ENCODE data around the gene MACROH2A2.

- TF ChIP-seq, protein P1, sequence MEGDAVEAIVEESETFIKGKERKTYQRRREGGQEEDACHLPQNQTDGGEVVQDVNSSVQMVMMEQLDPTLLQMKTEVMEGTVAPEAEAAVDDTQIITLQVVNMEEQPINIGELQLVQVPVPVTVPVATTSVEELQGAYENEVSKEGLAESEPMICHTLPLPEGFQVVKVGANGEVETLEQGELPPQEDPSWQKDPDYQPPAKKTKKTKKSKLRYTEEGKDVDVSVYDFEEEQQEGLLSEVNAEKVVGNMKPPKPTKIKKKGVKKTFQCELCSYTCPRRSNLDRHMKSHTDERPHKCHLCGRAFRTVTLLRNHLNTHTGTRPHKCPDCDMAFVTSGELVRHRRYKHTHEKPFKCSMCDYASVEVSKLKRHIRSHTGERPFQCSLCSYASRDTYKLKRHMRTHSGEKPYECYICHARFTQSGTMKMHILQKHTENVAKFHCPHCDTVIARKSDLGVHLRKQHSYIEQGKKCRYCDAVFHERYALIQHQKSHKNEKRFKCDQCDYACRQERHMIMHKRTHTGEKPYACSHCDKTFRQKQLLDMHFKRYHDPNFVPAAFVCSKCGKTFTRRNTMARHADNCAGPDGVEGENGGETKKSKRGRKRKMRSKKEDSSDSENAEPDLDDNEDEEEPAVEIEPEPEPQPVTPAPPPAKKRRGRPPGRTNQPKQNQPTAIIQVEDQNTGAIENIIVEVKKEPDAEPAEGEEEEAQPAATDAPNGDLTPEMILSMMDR (IDR thresholded peaks at IDR 0.05), result no peak
- no peak for TF ChIP-seq POLR2A (IDR thresholded peaks at IDR 0.05)
These were observed 31.5 kb downstream of the MACROH2A2 start for GRCh38 chr10:70084189-70084588.
